Tibial nerve (tissue), 4 donors: Measurements from ENCODE around the gene SBNO2. TPM values are rescaled to one million over a fixed set of nuclear protein-coding genes. Genes with fewer than 3 reads are reported as not detected.

Experiments used
- DNase-seq, 2 donors: peaks; one replicate each; pipeline ENCODE4 v3.0.0-alpha.2; 2019; ENCODE audit warnings: low spot score in 2 of 2
- H3K27ac ChIP-seq, 4 donors: fragments of 200-600 bp; sonication (generic) in 3 of 4; one replicate each; pipeline ENCODE4 v1.5.1; 2017 to 2019; ENCODE audit warnings: mild to moderate bottlenecking in 1 of 4
- H3K27me3 ChIP-seq, 2 donors: fragments of 200-600 bp; sonication (generic) in 1 of 2; one replicate each; pipeline versions ENCODE4 v1.5.1 to v1.6.0; 2017 to 2019
- H3K36me3 ChIP-seq, 3 donors: fragments of 200-600 bp; sonication (generic); one replicate each; pipeline ENCODE4 v1.5.1; 2018 to 2019
- H3K4me1 ChIP-seq, 4 donors: fragments of 200-600 bp; sonication (generic) in 3 of 4; one replicate each; pipeline ENCODE4 v1.5.1; 2017 to 2019
- H3K4me3 ChIP-seq, 4 donors: fragments of 200-600 bp; sonication (generic) in 3 of 4; one replicate each; pipeline ENCODE4 v1.5.1; 2017 to 2019; ENCODE audit warnings: mild to moderate bottlenecking in 1 of 4, moderate library complexity in 1 of 4
- H3K9me3 ChIP-seq, 4 donors: fragments of 200-600 bp; sonication (generic) in 3 of 4; one replicate each; pipeline ENCODE4 v1.5.1; 2017 to 2019
- EP300 ChIP-seq, 2 donors: sonication (generic); formaldehyde crosslinking; IDR thresholded peaks; one replicate each; pipeline ENCODE4 v1.6.1; 2017; ENCODE audit warnings: antibody characterized with exemption in 2 of 2, mild to moderate bottlenecking in 1 of 2
- POLR2A ChIP-seq, 2 donors: fragments of 450-650 bp; IDR thresholded peaks; one replicate each; pipeline ENCODE4 v1.6.1; 2017; ENCODE audit warnings: antibody characterized with exemption in 2 of 2, mild to moderate bottlenecking in 2 of 2, moderate library complexity in 2 of 2
- WGBS, 2 donors: methylation state at CpG; one replicate each; pipeline ENCODE4 v1.1.5; 2018; 5-methylcytosine and 5-hydroxymethylcytosine counted together
- total RNA-seq, 4 donors: library from RNA; depleted of rRNA; stranded (reverse); fragments of >200 nt; gene quantifications; one replicate each; pipeline ENCODE4 v1.1.0, GENCODE V29; 2016
- TF ChIP-seq, protein P1 (sequence below), 5 experiments: fragments of 200-600 bp in 3 of 5; fragments of 450-650 bp in 2 of 5; sonication (generic) in 3 of 5; IDR thresholded peaks; one replicate each; pipeline ENCODE4 v1.5.1; 2016 to 2019; ENCODE audit warnings: antibody characterized with exemption in 5 of 5, mild to moderate bottlenecking in 3 of 5, moderate library complexity in 2 of 5

Gene SBNO2
- total RNA-seq, 4 donors from 2014 or later = 26.6 to 105 (median 39.3) TPM

GRCh38 chr19:1065606-1066109, 108.4 kb downstream of the SBNO2 start:
- H3K4me3 ChIP-seq = no peak overlapping the region
- peaks cover 2 to 55% of the 10 kb centered on the region in 2 donors for H3K27me3 ChIP-seq
- peaks cover 0 to 6% (median 0%) of the 10 kb centered on the region in 4 donors for H3K9me3 ChIP-seq
- peaks cover 0 to 53% (median 17%) of the 10 kb centered on the region in 4 donors for H3K4me1 ChIP-seq
- no peak overlapping the region for H3K27ac ChIP-seq
- TF ChIP-seq POLR2A (IDR thresholded peaks at IDR 0.05) (no peak), EP300 (IDR thresholded peaks at IDR 0.05) (no peak)
- TF ChIP-seq, protein P1, sequence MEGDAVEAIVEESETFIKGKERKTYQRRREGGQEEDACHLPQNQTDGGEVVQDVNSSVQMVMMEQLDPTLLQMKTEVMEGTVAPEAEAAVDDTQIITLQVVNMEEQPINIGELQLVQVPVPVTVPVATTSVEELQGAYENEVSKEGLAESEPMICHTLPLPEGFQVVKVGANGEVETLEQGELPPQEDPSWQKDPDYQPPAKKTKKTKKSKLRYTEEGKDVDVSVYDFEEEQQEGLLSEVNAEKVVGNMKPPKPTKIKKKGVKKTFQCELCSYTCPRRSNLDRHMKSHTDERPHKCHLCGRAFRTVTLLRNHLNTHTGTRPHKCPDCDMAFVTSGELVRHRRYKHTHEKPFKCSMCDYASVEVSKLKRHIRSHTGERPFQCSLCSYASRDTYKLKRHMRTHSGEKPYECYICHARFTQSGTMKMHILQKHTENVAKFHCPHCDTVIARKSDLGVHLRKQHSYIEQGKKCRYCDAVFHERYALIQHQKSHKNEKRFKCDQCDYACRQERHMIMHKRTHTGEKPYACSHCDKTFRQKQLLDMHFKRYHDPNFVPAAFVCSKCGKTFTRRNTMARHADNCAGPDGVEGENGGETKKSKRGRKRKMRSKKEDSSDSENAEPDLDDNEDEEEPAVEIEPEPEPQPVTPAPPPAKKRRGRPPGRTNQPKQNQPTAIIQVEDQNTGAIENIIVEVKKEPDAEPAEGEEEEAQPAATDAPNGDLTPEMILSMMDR (IDR thresholded peaks at IDR 0.05) = no peak
- DNase-seq = no peak
- no peaks in the 10 kb centered on the region for H3K36me3 ChIP-seq
- 21 to 59% methylated on average over 6 to 13 of the region's 17 CpGs for WGBS, 2 donors

DNA sequence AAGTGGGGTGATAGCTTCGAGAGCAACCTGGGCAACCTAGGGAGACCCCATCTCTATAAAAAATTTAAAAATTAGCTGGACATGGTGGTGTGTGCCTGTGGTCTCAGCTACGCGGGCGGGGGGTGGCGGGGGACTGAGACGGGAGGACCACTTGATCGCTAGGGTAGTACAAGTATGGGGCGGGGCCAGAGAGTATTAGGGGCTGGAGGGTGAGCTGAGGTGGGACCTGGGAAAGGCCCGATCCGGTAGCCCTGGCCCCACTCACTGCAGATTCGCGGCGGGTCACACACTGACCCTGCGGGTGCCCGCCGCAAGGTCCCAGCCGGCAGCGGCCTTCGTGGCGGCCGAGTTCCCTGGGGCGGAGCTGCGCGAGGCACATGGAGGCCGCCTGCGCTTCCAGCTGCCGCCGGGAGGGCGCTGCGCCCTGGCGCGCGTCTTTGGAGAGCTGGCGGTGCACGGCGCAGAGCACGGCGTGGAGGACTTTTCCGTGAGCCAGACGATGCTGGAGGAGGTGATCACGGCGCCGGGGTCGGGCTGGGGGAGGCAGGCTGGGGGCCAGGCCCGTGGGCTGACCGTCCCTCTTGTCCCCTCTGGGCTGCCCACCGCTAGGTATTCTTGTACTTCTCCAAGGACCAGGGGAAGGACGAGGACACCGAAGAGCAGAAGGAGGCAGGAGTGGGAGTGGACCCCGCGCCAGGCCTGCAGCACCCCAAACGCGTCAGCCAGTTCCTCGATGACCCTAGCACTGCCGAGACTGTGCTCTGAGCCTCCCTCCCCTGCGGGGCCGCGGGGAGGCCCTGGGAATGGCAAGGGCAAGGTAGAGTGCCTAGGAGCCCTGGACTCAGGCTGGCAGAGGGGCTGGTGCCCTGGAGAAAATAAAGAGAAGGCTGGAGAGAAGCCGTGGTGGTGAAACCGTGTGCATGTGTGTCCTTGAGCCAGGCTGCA, 109.1 kb downstream of the SBNO2 start:
- WGBS, 2 donors = 10 to 14% methylated on average over 32 to 56 of the region's 60 CpGs

GRCh38 chr19:1063909-1064660, 110.0 kb downstream of the SBNO2 start:
- Histone ChIP-seq H3K4me3 (no peak overlapping the region), H3K27me3 (peaks cover 0 to 39% of the 10 kb centered on the region in 2 donors), H3K27ac (no peak overlapping the region), H3K36me3 (peaks cover 0 to 5% (median 0%) of the 10 kb centered on the region in 3 donors), H3K9me3 (peaks cover 0 to 22% (median 0%) of the 10 kb centered on the region in 4 donors), H3K4me1 (peaks cover 0 to 38% (median 17%) of the 10 kb centered on the region in 4 donors)
- TF ChIP-seq, protein P1 (IDR thresholded peaks at IDR 0.05) = no peak
- no peak for TF ChIP-seq EP300 (IDR thresholded peaks at IDR 0.05)
- no peak for TF ChIP-seq POLR2A (IDR thresholded peaks at IDR 0.05)
- 71 to 82% methylated on average over 36 to 37 of the region's 37 CpGs for WGBS, 2 donors
- DNase-seq = no peak

More for the DNA sequence above, 109.1 kb downstream of the SBNO2 start:
- no peaks in the 10 kb centered on the region for H3K36me3 ChIP-seq
- peaks cover 0 to 46% (median 17%) of the 10 kb centered on the region in 4 donors for H3K4me1 ChIP-seq
- peaks cover under 1 to 47% of the 10 kb centered on the region in 2 donors for H3K27me3 ChIP-seq
- peak in 1 of 2 donors; percentile 53 for DNase-seq
- no peak overlapping the region for H3K27ac ChIP-seq
- no peak overlapping the region for H3K4me3 ChIP-seq
- TF ChIP-seq, protein P1 (IDR thresholded peaks at IDR 0.05) = peak; percentile 64 to 86 (median 78)
- no peak for TF ChIP-seq EP300 (IDR thresholded peaks at IDR 0.05)
- no peak for TF ChIP-seq POLR2A (IDR thresholded peaks at IDR 0.05)
- peaks cover 0 to 14% (median 0%) of the 10 kb centered on the region in 4 donors for H3K9me3 ChIP-seq

GRCh38 chr19:1063030-1063908, 110.8 kb downstream of the SBNO2 start:
- TF ChIP-seq, protein P1 (IDR thresholded peaks at IDR 0.05) = no peak
- no peak for TF ChIP-seq POLR2A (IDR thresholded peaks at IDR 0.05)
- TF ChIP-seq EP300 (IDR thresholded peaks at IDR 0.05) = no peak
- H3K9me3 ChIP-seq = peaks cover 0 to 30% (median 2%) of the 10 kb centered on the region in 4 donors
- H3K36me3 ChIP-seq = peaks cover 0 to 13% (median 0%) of the 10 kb centered on the region in 3 donors
- H3K4me3 ChIP-seq = no peak overlapping the region
- H3K4me1 ChIP-seq = peaks cover 0 to 35% (median 17%) of the 10 kb centered on the region in 4 donors
- no peak overlapping the region for H3K27ac ChIP-seq
- peaks cover 0 to 31% of the 10 kb centered on the region in 2 donors for H3K27me3 ChIP-seq
- no peak for DNase-seq
- 73 to 90% methylated on average over 24 to 26 of the region's 37 CpGs for WGBS, 2 donors
